Measurements from ENCODE around the gene STUM.

- TF ChIP-seq EZH2 (IDR thresholded peaks at IDR 0.05) (no peak), POLR2AphosphoS5 (IDR thresholded peaks at IDR 0.05; ENCODE audit: borderline replicate concordance, low read depth, low read length) (no peak)
Observed at GRCh38 chr1:226654046-226654667, 105.6 kb downstream of the STUM start.
